ENCODE data around the gene NET1.
"Not testable (repeated sequence)": the region's sequence is repeated elsewhere in the genome, so short reads cannot be mapped to it uniquely, and the experiment has no call there.

DNA sequence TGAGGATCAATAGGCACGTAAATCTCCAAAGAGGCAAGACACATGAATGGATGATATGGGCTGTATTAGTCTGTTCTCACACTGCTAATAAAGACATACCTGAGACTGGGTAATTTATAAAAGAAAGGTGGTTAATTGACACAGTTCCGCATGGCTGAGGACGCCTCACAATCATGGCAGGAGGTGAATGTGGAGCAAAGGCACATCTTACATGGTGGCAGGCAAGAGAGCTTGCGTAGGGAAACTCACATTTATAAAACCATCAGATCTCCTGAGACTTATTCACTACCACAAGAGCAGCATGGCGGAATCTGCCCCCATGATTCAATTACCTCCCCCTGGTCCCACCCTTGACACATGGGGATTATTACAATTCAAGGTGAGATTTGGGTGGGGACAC is 33.2 kb upstream of the NET1 start:
- TF ChIP-seq, protein P1, sequence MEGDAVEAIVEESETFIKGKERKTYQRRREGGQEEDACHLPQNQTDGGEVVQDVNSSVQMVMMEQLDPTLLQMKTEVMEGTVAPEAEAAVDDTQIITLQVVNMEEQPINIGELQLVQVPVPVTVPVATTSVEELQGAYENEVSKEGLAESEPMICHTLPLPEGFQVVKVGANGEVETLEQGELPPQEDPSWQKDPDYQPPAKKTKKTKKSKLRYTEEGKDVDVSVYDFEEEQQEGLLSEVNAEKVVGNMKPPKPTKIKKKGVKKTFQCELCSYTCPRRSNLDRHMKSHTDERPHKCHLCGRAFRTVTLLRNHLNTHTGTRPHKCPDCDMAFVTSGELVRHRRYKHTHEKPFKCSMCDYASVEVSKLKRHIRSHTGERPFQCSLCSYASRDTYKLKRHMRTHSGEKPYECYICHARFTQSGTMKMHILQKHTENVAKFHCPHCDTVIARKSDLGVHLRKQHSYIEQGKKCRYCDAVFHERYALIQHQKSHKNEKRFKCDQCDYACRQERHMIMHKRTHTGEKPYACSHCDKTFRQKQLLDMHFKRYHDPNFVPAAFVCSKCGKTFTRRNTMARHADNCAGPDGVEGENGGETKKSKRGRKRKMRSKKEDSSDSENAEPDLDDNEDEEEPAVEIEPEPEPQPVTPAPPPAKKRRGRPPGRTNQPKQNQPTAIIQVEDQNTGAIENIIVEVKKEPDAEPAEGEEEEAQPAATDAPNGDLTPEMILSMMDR (IDR thresholded peaks at IDR 0.05; ENCODE audit: borderline replicate concordance, extremely low read depth, low read length, poor library complexity, severe bottlenecking), result not testable (repeated sequence)
- TF ChIP-seq EZH2 (IDR thresholded peaks at IDR 0.05; ENCODE audit: borderline replicate concordance, low read depth, low read length, severe bottlenecking), result not testable (repeated sequence)
